Activated CD4-positive, alpha-beta T cell treated with anti-CD3 and anti-CD28 coated beads, Interleukin-2, amount 10 ng/mL, durations not matched to agents 7 days and 5 days (primary cell): ENCODE data around the gene CORO2B. TPM values are rescaled to one million over a fixed set of nuclear protein-coding genes. Genes with fewer than 3 reads are reported as not detected.

Experiments
- CTCF ChIA-PET: fragments of 350-600 bp; sonication (Branson Sonifier 250); formaldehyde crosslinking; loops from one replicate; lab custom pipeline; 2021; ENCODE audit warnings: antibody characterized with exemption; lab: Charles Lee
- POLR2A ChIA-PET: fragments of 350-600 bp; sonication (Branson Sonifier 250); formaldehyde crosslinking; loops from one replicate; lab custom pipeline; 2021; ENCODE audit warnings: antibody characterized with exemption; lab: Charles Lee
- DNase-seq: peaks from one replicate; pipeline ENCODE4 v3.0.0-alpha.2; 2020
- H3K27ac Mint-ChIP-seq: one replicate; pipeline ENCODE4 v1.8.0; 2021; ENCODE audit warnings: mild to moderate bottlenecking, moderate library complexity, mixed read lengths
- H3K27me3 Mint-ChIP-seq: one replicate; pipeline ENCODE4 v1.8.0; 2021; ENCODE audit warnings: mixed read lengths
- H3K36me3 Mint-ChIP-seq: one replicate; pipeline ENCODE4 v1.8.0; 2021; ENCODE audit warnings: low read depth, mixed read lengths
- H3K4me1 Mint-ChIP-seq: one replicate; pipeline ENCODE4 v1.8.0; 2021; ENCODE audit warnings: mixed read lengths
- H3K4me3 Mint-ChIP-seq: one replicate; pipeline ENCODE4 v1.8.0; 2021; ENCODE audit warnings: mild to moderate bottlenecking, moderate library complexity, mixed read lengths
- H3K9me3 Mint-ChIP-seq: one replicate; pipeline ENCODE4 v1.8.0; 2021; ENCODE audit warnings: mixed read lengths
- total RNA-seq, 2 experiments: library from RNA; stranded (reverse); gene quantifications; one replicate each; pipeline ENCODE4 v1.2.3, GENCODE V29; 2021

CORO2B gene
- total RNA-seq, 2 experiments from 2014 or later, result not detected

GRCh38 chr15:68614286-68615035 lies 35.7 kb downstream of the CORO2B start:
- no peak for DNase-seq
- peaks cover 8% of the 10 kb centered on the region for H3K27me3 Mint-ChIP-seq
- no peaks in the 10 kb centered on the region for H3K36me3 Mint-ChIP-seq
- no peak overlapping the region for H3K4me3 Mint-ChIP-seq
- no peak overlapping the region for H3K27ac Mint-ChIP-seq
- CTCF ChIA-PET, result no interaction called here
- POLR2A ChIA-PET, result no interaction called here
- no peaks in the 10 kb centered on the region for H3K4me1 Mint-ChIP-seq
- no peaks in the 10 kb centered on the region for H3K9me3 Mint-ChIP-seq

DNA sequence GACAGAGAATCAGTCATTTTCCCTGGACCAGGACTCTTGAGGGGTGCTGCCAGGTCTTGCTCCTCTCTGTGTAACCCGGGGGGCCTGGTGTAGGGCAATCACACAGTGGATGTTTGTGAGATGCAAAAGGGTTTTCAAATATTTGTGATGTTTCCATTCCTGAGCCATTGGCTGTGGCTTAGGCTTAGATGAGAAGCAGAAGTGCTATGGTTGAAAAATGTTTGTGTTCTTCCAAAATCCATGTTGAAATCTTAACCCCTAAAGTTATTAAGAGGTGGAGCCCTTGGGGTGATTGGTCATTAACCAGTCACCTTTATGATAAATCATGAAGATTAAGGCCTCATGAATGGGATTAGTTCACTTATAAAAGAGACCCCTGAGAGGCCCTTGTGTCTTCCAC lies 36.5 kb downstream of the CORO2B start:
- Mint-ChIP-seq H3K4me3 (no peak overlapping the region), H3K36me3 (no peaks in the 10 kb centered on the region), H3K27me3 (peaks cover 9% of the 10 kb centered on the region), H3K27ac (no peak overlapping the region), H3K9me3 (no peaks in the 10 kb centered on the region), H3K4me1 (no peaks in the 10 kb centered on the region)
- ChIA-PET POLR2A (no interaction called here), CTCF (no interaction called here)
- no peak for DNase-seq

- Mint-ChIP-seq H3K4me1 (no peaks in the 10 kb centered on the region), H3K27ac (no peak overlapping the region), H3K4me3 (no peak overlapping the region), H3K36me3 (no peaks in the 10 kb centered on the region), H3K9me3 (no peaks in the 10 kb centered on the region), H3K27me3 (peaks cover 9% of the 10 kb centered on the region)
- ChIA-PET CTCF (no interaction called here), POLR2A (no interaction called here)
- no peak for DNase-seq
Observed at GRCh38 chr15:68615811-68616210, 37.0 kb downstream of the CORO2B start.

DNA sequence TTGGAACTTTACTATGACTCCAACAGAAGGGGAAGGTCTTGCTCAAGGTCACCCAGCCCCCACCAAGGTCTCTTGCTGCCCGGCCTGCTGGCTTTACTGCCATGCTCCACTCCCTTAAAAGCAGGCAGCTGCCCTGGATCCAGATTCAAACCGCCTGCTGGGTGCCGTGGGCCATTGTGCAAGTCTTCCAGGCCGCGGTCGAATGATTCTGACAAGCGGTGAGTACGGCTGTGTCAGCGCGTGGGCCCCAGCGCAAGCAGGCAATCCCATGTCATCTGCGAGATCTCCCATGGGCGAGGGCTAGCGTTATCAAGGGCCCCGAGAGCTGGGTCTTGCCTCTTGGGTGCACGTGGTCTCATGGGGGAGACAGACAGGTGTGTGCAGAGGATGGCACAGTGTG lies 37.6 kb downstream of the CORO2B start:
- Mint-ChIP-seq H3K4me3 (no peak overlapping the region), H3K27me3 (peaks cover 9% of the 10 kb centered on the region), H3K9me3 (no peaks in the 10 kb centered on the region), H3K4me1 (no peaks in the 10 kb centered on the region), H3K36me3 (no peaks in the 10 kb centered on the region), H3K27ac (no peak overlapping the region)
- POLR2A ChIA-PET, result no interaction called here
- DNase-seq, result no peak
- CTCF ChIA-PET, result no interaction called here

DNA sequence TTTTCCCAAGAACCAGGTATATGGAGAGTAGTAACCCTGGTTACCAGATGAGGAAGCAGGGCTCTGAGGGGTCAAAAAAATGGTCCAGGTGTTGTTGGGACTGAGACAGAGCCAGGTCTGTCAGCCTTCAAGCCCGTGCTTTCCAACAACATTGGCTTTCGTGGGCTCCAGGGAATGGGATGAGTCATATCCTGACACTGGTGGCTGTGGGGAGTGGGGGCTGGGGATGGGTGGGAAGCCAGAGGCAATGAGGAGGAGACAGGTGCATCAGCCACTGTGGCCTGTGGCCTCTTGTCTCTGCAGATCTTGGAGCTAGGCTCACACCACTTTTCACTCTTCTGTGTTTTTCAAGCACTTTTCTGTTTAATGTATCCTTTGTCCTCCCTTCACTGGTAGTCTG lies 38.2 kb downstream of the CORO2B start:
- no peak for DNase-seq
- ChIA-PET POLR2A (no interaction called here), CTCF (no interaction called here)
- no peaks in the 10 kb centered on the region for H3K36me3 Mint-ChIP-seq
- peaks cover 8% of the 10 kb centered on the region for H3K27me3 Mint-ChIP-seq
- H3K9me3 Mint-ChIP-seq, result no peaks in the 10 kb centered on the region
- no peaks in the 10 kb centered on the region for H3K4me1 Mint-ChIP-seq
- no peak overlapping the region for H3K4me3 Mint-ChIP-seq
- no peak overlapping the region for H3K27ac Mint-ChIP-seq

- H3K36me3 Mint-ChIP-seq, result no peaks in the 10 kb centered on the region
- peaks cover 4% of the 10 kb centered on the region for H3K27me3 Mint-ChIP-seq
- H3K4me1 Mint-ChIP-seq, result no peaks in the 10 kb centered on the region
- no peak overlapping the region for H3K4me3 Mint-ChIP-seq
- H3K27ac Mint-ChIP-seq, result no peak overlapping the region
- ChIA-PET POLR2A (no interaction called here), CTCF (no interaction called here)
- no peak for DNase-seq
- H3K9me3 Mint-ChIP-seq, result no peaks in the 10 kb centered on the region
Observed at GRCh38 chr15:68617777-68618176, 39.0 kb downstream of the CORO2B start.

- ChIA-PET POLR2A (no interaction called here), CTCF (no interaction called here)
- Mint-ChIP-seq H3K27ac (no peak overlapping the region), H3K4me3 (no peak overlapping the region), H3K4me1 (no peaks in the 10 kb centered on the region), H3K27me3 (peaks cover 4% of the 10 kb centered on the region), H3K9me3 (no peaks in the 10 kb centered on the region), H3K36me3 (no peaks in the 10 kb centered on the region)
- DNase-seq, result no peak
Observed at GRCh38 chr15:68618394-68618793, 39.6 kb downstream of the CORO2B start.

- Mint-ChIP-seq H3K36me3 (no peaks in the 10 kb centered on the region), H3K4me1 (no peaks in the 10 kb centered on the region), H3K4me3 (no peak overlapping the region), H3K27me3 (peaks cover 4% of the 10 kb centered on the region), H3K9me3 (no peaks in the 10 kb centered on the region), H3K27ac (no peak overlapping the region)
- ChIA-PET CTCF (interaction anchor here (1.3 kb wide), 1 partner anchor 20 kb away, joined by 3 read pairs; no protein-coding TSS in a partner anchor), POLR2A (no interaction called here)
- DNase-seq, result no peak
Observed at GRCh38 chr15:68618908-68619698, 40.3 kb downstream of the CORO2B start.

DNA sequence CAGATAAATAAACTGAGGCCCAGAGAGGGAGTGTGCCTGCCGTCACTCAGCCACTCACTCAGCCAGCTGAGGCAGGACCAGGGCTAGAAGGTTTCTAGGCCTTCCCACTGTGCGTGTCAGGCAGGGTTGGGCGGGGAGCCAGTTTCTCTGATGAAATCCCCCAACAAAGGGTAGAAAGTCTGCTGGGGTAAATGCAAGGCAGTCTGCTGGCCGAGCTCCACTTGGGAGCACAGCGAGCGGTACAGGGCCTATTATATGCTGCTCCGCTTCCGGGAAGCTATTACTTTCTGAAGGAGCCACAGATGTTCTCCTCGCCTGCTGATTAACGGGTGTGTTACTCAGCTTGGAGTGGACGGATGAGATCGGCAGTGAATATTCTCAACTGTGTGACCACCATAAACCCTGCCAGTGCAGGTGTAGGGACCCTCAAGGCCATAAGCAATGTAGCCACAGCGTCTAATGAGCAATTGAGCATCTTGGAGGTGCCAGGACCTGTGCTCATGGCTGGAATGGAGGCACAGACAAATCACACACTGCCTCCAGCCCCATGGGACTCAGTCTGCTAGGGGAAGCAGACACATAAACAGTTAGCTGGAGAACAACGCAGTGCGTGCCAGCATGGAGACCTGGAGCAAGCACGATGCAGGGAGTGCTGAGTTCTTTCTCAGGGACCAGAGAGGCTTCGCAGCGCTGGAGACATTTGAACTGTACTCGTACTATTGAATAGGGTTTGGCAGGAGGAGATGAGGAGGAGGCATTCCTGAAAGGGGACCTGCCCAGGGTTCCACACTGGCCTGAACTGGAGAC lies 42.1 kb downstream of the CORO2B start:
- ChIA-PET POLR2A (interaction anchor here (0.6 kb wide), 1 partner anchor 286 kb away, joined by 5 read pairs; no protein-coding TSS in a partner anchor), CTCF (interaction anchor here (1.3 kb wide), 1 partner anchor 18 kb away, joined by 3 read pairs; no protein-coding TSS in a partner anchor)

GRCh38 chr15:68621535-68621934 lies 42.7 kb downstream of the CORO2B start:
- no peak for DNase-seq
- Mint-ChIP-seq H3K27ac (no peak overlapping the region), H3K36me3 (no peaks in the 10 kb centered on the region), H3K27me3 (peaks cover 6% of the 10 kb centered on the region), H3K9me3 (no peaks in the 10 kb centered on the region), H3K4me1 (no peaks in the 10 kb centered on the region), H3K4me3 (no peak overlapping the region)
- CTCF ChIA-PET, result no interaction called here
- POLR2A ChIA-PET, result interaction anchor here (0.6 kb wide), 1 partner anchor 287 kb away, joined by 5 read pairs; no protein-coding TSS in a partner anchor

More for the DNA sequence above, 42.1 kb downstream of the CORO2B start:
- no peaks in the 10 kb centered on the region for H3K9me3 Mint-ChIP-seq
- H3K4me1 Mint-ChIP-seq, result no peaks in the 10 kb centered on the region
- peaks cover 5% of the 10 kb centered on the region for H3K27me3 Mint-ChIP-seq
- DNase-seq, result no peak
- H3K27ac Mint-ChIP-seq, result no peak overlapping the region
- H3K36me3 Mint-ChIP-seq, result no peaks in the 10 kb centered on the region
- H3K4me3 Mint-ChIP-seq, result no peak overlapping the region

GRCh38 chr15:68623301-68623892 lies 44.6 kb downstream of the CORO2B start:
- Mint-ChIP-seq H3K4me1 (no peaks in the 10 kb centered on the region), H3K4me3 (no peak overlapping the region), H3K36me3 (no peaks in the 10 kb centered on the region), H3K27ac (no peak overlapping the region), H3K9me3 (no peaks in the 10 kb centered on the region), H3K27me3 (peaks cover 6% of the 10 kb centered on the region)
- POLR2A ChIA-PET, result no interaction called here
- CTCF ChIA-PET, result no interaction called here
- no peak for DNase-seq

DNA sequence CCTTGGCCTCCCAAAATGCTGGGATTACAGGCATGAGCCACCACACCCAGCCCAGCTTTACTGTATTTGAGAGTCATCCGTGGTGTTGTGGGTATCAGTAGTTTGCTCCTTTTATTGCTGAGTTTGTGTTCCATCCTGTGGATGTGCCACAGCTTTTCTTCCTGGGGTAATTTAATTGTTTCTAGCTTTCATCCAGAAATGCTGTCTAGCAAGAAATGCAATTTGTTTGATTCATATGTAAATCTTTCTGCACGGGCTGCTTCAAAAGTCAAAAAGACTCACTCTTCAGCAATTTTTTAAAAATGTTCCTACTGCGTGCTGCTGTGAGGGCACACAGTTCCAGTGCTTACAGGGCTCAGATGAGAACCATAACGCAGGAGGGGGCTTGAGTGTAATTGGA lies 47.1 kb downstream of the CORO2B start:
- no peak for DNase-seq
- ChIA-PET CTCF (no interaction called here), POLR2A (no interaction called here)
- Mint-ChIP-seq H3K36me3 (no peaks in the 10 kb centered on the region), H3K4me3 (no peak overlapping the region), H3K27ac (no peak overlapping the region), H3K4me1 (no peaks in the 10 kb centered on the region), H3K9me3 (no peaks in the 10 kb centered on the region), H3K27me3 (peaks cover 4% of the 10 kb centered on the region)
